Fibroblast of skin of right quadriceps (primary cell): Measurements from ENCODE around the gene GRB10.

Source experiments
- DNase-seq: peaks from one replicate; pipeline ENCODE4 v3.0.0-alpha.2; 2013

The GRB10 gene

DNA sequence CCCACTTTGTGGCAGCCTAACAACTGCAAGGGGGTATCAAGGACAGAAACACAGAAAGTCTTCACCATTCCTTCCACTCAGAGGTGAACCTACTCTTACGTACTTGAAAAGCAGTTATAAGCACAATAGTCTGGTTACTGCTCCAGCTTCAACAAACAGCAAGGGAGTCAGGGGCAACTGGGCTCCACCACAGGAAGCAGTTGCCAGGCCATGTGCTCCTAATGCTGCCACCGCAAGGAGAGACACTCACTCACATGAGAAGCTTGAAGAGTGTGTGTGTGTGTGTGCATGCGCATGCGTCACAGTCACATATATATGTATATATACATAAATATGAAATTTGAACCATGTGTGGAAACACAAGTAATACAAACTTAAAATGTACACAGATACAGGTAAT is 65.5 kb downstream of the GRB10 start:
- no peak for DNase-seq

DNA sequence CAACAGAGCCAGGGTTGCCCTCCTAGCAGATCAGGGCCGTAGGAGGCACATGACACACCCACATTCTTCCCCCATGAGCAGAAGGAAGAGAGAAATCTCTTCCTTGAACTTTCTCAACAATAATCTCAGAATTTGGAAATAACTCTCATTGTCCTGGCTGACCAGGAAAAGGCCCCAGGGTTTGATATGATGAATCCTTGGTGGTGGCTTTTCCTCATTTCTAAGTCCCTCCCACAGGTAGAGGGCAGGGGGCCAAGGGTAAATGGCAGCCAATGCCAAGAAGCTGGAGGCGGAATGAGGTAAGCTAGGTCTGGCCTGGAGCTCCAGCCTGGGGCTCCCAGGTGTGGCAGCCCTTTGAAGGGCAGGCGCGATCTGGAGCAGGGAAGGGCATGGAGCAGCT is 67.8 kb downstream of the GRB10 start:
- DNase-seq: no peak

DNA sequence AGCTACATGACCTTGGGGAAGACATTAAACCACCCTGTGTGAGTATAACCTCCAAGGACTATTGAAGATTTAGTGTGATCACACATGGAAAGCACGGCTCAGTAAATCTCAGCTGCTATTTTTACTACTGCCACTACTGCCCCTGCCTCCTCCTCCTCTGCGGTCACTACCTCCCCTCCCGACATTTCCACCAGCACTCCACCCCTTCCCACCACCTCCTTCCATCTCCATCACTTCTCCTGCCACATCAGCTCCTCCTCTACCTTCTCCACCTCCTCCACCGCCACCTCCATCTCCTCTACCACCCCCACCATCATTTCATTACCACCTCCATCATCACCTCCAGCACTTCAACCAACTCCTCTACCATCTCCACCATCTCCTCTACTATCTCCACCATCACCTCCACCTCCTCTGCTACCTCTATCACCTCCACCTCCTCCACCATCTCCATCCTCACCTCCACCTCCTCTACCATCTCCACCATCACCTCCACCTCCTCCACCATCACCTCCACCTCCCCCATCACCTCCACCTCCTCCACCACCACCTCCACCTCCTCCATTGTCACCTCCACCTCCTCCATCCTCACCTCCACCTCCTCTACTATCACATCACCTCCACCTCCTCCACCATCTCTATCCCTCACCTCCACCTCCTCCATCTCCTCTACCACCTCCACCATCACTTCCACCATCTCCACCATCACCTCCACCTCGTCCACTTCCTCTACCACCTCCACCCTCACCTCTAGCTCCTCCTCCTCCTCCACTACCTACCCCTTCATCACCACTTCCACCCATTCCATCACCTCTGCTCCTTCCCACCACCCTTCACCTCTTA is 69.4 kb downstream of the GRB10 start:
- no peak for DNase-seq

DNA sequence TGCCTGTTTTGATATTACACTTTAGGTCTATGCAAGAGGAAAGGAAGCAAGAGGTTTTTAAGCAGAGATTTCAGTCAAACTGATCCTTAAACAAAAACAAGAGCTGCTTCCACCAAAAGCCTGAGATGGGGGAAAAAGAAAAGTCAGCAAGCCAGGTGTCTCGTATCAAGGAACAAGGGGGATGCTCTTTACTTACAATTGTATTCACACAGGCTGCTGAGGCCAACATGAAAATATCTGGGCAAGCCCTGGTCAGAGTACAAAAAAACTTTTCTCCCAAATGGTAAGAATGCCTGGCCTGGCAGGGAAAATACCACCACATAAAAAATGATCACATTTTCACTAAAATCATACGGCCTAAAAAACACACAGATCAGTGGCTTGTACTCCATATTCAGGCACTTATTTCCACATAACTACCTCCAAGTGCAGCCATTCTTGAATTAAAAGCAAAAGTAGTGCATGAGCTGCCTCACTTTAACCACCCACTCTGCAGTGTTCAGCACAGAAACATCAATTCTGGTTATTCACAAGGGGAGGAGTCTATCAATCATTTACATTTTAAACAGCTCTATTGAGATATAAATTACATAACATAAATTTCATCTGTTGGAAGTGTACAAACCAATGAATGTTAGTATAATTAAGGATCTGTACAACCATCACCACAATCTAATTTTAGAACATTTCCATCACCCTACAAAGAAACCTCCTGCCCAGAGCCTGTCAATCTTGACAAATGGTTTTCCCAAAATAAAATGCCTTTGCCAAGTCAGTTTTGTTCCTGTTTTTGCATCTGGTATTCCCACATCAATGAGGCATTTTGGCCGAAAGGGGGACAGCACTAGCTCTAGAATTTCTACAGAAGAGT is 70.2 kb downstream of the GRB10 start:
- no peak for DNase-seq

GRCh38 chr7:50711271-50712175 is 71.2 kb downstream of the GRB10 start:
- no peak for DNase-seq

- no peak for DNase-seq
These were observed 72.1 kb downstream of the GRB10 start for GRCh38 chr7:50710441-50711154.

DNA sequence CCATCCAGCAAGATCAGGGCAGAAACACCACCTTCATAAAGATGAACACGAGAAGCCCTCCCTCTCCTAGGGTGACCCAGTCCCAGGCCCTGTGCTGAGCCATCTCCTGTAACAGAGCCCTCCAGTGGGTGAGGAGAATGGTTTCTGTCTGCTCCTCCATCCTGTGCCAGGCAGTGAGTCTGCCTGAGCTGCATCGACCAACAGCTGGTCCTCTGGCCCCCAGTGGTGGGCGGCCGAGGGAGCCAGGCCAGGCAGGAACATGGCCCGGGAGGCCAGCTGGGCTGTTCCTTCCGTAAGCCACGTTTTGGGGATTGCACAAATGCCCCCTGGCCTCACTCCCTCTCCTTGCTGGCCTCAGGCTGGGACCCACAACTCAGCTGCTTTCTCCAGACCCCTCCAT is 73.5 kb downstream of the GRB10 start:
- no peak for DNase-seq

DNA sequence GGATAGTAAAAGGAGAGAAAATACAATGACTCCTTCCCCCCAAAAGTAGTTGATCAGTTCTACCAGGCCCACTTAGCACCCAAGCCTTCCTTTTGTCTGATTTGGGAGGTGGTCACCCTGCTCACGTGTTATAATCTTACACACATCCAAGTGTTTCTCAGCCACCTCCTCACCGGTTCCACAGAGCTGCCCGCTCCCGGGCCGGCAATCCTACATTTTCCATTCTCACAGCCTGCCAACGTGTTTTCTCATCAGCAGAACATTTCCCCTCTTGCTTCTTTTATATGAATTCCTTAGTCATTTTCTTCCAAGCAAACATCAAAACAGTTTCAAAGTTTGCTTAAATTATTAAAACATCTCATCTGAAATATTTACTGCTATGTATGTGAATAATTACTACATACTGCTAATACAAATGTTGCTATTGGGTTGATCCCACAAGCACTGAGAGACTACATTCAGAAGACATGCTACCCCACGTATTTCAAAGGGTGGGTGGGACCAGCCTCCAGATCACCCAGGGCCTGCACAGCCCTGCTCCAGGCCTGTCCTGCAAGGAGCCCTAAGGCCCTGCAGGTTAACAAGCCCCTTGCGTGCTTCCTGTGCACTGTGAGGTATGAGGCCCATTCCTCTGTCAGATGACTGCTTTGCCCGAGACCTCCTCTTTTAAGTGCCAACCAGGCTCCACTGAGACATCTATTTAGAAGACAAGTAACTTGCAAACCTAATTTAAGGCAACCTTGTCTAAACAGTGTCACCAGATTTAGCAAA is 75.3 kb downstream of the GRB10 start:
- DNase-seq: no peak

- no peak for DNase-seq
These were observed 76.2 kb downstream of the GRB10 start for GRCh38 chr7:50706469-50706937.

GRCh38 chr7:50704844-50705243 is 77.9 kb downstream of the GRB10 start:
- no peak for DNase-seq

DNA sequence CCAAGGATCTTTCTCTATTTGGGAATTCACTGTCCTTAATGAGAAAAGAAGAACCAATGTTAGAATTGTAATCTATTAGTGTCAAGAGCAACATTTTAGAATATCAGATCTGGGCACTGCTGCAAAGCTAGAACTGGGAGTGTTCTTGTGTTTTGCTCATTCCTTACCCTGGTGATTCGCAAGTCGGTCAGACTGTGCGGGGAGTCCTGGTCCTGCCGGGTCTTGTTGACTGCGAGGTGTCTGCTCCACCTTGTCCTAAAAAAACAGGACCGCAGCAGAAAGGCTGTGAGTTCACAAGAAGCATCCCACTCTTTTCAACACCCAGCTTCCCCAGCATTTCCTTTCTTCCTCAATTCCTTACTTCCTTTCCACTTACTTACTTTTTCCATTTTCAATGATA is 79.0 kb downstream of the GRB10 start:
- no peak for DNase-seq

DNA sequence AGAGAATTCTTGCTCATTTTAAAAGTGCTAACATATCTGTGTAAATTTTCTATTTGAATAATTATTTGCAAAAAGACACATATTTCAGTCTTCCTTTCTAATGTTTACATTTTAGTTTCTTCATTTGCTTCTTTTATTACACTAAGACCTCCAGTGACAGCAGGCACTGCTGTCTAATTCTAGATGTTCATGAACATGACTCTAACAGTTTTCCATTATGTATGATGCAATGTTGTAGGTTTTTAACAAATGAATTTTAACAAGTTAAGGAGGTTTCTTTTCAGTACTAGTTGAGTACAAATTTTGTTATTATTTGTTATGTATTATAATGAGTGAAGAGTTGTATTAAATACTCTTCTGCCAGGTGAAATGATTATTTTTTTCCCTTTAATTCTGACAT is 83.6 kb downstream of the GRB10 start:
- DNase-seq: no peak

DNA sequence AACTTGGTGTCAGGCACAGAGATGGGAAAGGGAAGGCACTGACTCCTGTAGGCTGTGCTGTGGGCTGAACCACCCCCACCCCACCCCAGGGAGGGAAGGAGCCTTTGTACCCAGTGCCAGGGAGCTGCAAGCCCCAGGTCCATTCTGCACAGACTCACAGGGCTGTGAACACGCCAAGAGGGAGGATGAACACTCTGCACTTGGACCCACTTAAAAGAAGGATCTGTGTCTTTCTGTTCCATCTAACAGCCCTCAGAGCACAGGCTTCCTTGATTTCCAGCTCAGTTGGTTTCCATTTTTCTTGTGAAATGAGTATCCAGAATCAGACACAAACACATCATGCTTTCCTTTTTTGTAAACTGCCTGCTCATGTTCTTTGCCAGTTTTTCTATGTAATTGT is 84.9 kb downstream of the GRB10 start:
- DNase-seq: no peak

DNA sequence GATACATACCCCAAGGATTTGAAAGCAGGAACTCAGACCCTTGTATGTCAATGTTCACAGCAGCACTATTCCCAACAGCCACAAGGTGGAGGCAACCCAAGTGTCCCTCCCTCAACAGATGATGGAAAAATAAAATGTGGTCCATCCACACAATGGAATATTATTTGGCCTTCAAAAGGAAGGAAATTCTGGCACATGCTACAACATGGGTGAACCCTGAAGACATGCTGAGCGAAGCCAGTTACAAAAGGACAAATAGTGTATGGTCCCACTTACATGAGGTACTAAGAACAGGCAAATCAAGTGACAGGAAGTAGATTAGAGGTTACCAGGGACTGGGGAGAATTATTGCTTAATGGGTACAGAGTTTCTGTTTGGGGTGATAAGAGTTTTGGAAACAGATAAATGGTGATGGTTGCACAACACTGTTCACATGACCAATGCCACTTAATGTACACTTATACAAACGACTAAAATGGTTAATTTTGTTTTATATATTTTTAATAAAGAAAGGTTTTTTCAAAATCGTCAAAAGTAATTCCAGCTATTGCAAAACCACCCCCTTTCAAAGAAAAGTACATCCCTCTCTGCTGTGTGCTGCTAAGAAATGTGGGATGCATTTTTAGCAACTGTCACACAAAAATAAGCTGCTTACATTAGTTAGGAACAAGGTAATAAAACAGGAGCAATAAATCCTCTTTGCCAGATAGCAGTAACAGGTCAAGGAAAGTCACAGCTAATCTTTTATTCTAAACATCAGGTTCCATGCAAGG is 85.7 kb downstream of the GRB10 start:
- DNase-seq: no peak

GRCh38 chr7:50695026-50695425 is 87.7 kb downstream of the GRB10 start:
- no peak for DNase-seq

- DNase-seq: no peak
These were observed 89.1 kb downstream of the GRB10 start for GRCh38 chr7:50693455-50694130.

DNA sequence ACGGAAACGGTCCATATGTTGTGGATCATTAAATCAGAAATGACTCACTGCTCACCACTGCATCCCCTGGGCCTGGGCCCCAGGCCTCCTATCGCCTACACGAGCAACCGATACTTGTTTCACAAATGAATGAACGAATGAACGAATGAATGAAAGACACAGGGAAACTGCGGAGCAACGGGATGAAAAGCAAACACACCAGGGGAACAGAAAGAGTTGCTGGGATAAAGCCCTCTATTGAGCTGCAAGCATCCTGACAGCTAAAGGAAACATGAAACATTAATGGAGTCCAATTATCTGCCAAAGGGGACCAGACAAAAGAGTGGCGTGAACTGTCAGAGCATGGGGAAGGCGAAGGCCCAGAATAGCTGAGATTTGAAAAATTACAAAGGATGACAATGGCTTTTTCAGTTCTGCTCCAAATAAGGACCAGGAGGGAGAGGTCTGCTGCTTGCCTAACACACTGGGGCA is 92.1 kb downstream of the GRB10 start:
- DNase-seq: peak; percentile 57

GRCh38 chr7:50688226-50688590 is 94.5 kb downstream of the GRB10 start:
- DNase-seq: no peak

GRCh38 chr7:50687575-50688225 is 95.0 kb downstream of the GRB10 start:
- DNase-seq: peak; percentile 24
